Panc1 (cell line): ENCODE data around the gene ZHX3. TPM values are rescaled to one million over a fixed set of nuclear protein-coding genes. Genes with fewer than 3 reads are reported as not detected.

Source experiments
- ATAC-seq: fragments of 200-7000 bp; cut with Tn5 transposase; 2 replicates; pipeline ENCODE4 v1.9.1; 2020; ENCODE audit warnings: mild to moderate bottlenecking, moderate library complexity
- BruUV-seq: library from RNA; stranded (reverse); fragments of 400-500 nt; replicated peaks from 2 replicates; lab custom pipeline; 2021; lab: Mats Ljungman, UMichigan
- CTCF ChIA-PET: fragments of 300-600 bp; sonication (Branson Sonifier 250); formaldehyde crosslinking; loops from one replicate; lab custom pipeline; 2022; ENCODE audit warnings: antibody characterized with exemption; lab: Charles Lee
- POLR2A ChIA-PET: fragments of 300-600 bp; sonication (Branson Sonifier 250); formaldehyde crosslinking; loops from one replicate; lab custom pipeline; 2022; ENCODE audit warnings: antibody characterized with exemption; lab: Charles Lee
- DNase-seq: peaks from one replicate; pipeline ENCODE4 v3.0.0-alpha.2; 2010; ENCODE audit warnings: low read depth, low spot score
- H3K27ac ChIP-seq: 2 replicates; pipeline ENCODE4 v1.5.1; 2011; ENCODE audit warnings: mild to moderate bottlenecking, low read length, inconsistent platforms
- H3K27me3 ChIP-seq: fragments of 200-500 bp; sonication (Bioruptor generic); 2 replicates; pipeline ENCODE4 v1.6.0; 2014; ENCODE audit warnings: low read length, inconsistent platforms; ENCODE audit not compliant: control insufficient read depth, insufficient read depth
- H3K36me3 ChIP-seq: fragments of 200-500 bp; sonication (Bioruptor generic); 2 replicates; pipeline ENCODE4 v1.5.1; 2014; ENCODE audit warnings: inconsistent platforms, mild to moderate bottlenecking, low read length, moderate library complexity; ENCODE audit not compliant: control insufficient read depth, insufficient read depth
- H3K4me1 ChIP-seq: 2 replicates; pipeline ENCODE4 v1.5.1; 2011; ENCODE audit warnings: inconsistent platforms, mild to moderate bottlenecking, low read length, moderate library complexity; ENCODE audit not compliant: control insufficient read depth, insufficient read depth
- H3K4me3 ChIP-seq, 2 experiments: 2 replicates each; pipeline ENCODE4 v1.5.1; 2011 to 2012; ENCODE audit warnings: low read depth in 2 of 2, low read length in 2 of 2, mild to moderate bottlenecking in 2 of 2, inconsistent platforms in 1 of 2, moderate library complexity in 1 of 2
- H3K9me3 ChIP-seq: fragments of 200-500 bp; sonication (Bioruptor generic); 2 replicates; pipeline ENCODE4 v1.5.1; 2014; ENCODE audit warnings: low read depth, mild to moderate bottlenecking, inconsistent platforms, low read length, moderate library complexity; ENCODE audit not compliant: control insufficient read depth, insufficient read depth
- POLR2AphosphoS5 ChIP-seq: IDR thresholded peaks from 2 replicates; pipeline ENCODE4 v1.6.1; 2012; ENCODE audit warnings: mild to moderate bottlenecking, low read depth, low read length, moderate library complexity
- SIN3A ChIP-seq: IDR thresholded peaks from 2 replicates; pipeline ENCODE4 v1.6.1; 2012; ENCODE audit warnings: low read depth, mild to moderate bottlenecking, low read length, moderate library complexity, borderline replicate concordance; ENCODE audit not compliant: insufficient read depth
- TCF7L2 ChIP-seq: IDR thresholded peaks from 2 replicates; pipeline ENCODE4 v1.6.1; 2011; ENCODE audit warnings: mild to moderate bottlenecking, low read depth, low read length, inconsistent platforms
- in situ Hi-C: cut with HindIII; loops from 2 replicates; pipeline ENCODE4 v1.10.0; 2016; ENCODE audit warnings: low sequenced_read_pairs, low pct_unique_long_range_greater_than_20kb
- intact Hi-C: fragments of 100-400 bp; cut with micrococcal nuclease; formaldehyde crosslinking; loops from one replicate; pipeline ENCODE4 v1.10.0; 2022; ENCODE audit not compliant: unreplicated experiment
- total RNA-seq: library from RNA; stranded (reverse); gene quantifications from one replicate; pipeline ENCODE4 v1.2.1, GENCODE V29; 2021; ENCODE audit not compliant: unreplicated experiment
- TF ChIP-seq, protein P1 (sequence below): fragments of 450-650 bp; IDR thresholded peaks from 2 replicates; pipeline ENCODE4 v1.5.1; 2017; ENCODE audit warnings: mild to moderate bottlenecking
- TF ChIP-seq, protein P2 (sequence below), 2 experiments: IDR thresholded peaks; 2 replicates each; pipeline ENCODE4 v1.6.1; 2011 to 2012; ENCODE audit warnings: low read depth in 2 of 2, control low read depth in 1 of 2, low read length in 1 of 2, mild to moderate bottlenecking in 1 of 2, moderate library complexity in 1 of 2; ENCODE audit not compliant: insufficient read depth in 1 of 2

Gene ZHX3
- total RNA-seq, 1 experiment from 2014 or later = 19.8 TPM

DNA sequence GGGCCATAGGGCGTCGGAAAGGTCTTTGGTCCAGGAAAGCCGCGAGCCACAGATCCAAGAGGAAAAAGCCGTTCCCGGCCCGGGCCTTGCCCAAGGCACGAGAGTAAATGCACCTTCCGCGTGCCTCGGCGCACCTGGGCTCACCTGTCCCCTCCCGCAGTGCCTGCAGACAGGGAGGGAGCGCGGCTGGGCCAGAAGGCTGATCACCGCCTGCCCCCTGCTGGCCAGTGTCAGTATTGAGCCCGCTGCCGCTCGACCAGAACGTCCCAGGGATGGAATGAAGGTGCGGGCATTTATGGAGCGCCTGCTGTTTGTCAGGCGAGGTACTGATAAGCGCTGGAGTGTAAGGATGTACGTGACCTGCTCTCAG is 22.4 kb upstream of the ZHX3 start:
- H3K27me3 ChIP-seq = no peaks in the 10 kb centered on the region
- no TSS peak for BruUV-seq
- CTCF ChIA-PET = interaction anchor here (0.6 to 3.5 kb wide), 9 partner anchors 46 to 388 kb away, joined by 3 to 40 read pairs (median 4); no protein-coding TSS in a partner anchor

DNA sequence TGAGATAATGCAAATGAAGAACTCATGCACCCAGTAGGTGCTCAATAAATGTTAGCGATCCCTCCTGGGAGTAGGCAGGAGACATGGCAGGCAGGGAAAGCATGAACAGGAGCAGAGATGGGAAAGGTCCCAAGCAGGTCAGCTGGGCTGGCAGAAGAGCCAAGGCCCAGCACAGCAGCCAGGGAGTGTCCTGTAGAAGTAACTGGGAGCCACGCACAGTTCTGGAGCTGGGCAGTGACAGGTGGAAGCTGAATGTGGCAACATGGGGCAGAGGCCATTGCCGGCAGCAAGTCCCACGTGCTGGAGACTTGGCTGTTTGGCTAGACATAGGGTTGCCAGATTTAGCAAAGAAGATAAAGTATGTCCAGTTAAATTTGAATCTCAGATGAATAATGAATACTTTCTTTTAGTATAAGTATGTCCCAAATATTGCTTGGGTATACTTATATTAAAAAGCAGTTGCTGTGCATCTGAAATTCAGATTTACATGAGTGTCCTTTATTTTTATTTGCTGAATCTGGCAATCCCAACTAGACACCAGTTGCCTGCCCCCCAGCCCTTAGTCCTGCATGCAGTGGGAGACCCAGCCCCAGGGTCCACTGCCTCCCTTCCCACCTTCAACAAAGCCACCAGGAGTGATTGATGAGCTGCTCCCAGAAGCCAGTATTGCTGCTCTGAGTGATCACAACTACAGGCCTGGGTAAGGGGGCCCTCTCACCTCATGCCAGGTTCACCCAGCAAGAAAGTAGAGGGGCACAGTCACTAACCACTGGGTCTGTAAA is 19.4 kb upstream of the ZHX3 start:
- ChIA-PET CTCF (no interaction called here), POLR2A (no interaction called here)
- H3K27me3 ChIP-seq = no peaks in the 10 kb centered on the region
- DNase-seq (no peak), ATAC-seq (no peak)
- H3K4me3 ChIP-seq = no peak overlapping the region
- in situ Hi-C loops = no loop called here
- TF ChIP-seq SIN3A (no peak), POLR2AphosphoS5 (no peak), TCF7L2 (no peak)
- TF ChIP-seq, protein P1, sequence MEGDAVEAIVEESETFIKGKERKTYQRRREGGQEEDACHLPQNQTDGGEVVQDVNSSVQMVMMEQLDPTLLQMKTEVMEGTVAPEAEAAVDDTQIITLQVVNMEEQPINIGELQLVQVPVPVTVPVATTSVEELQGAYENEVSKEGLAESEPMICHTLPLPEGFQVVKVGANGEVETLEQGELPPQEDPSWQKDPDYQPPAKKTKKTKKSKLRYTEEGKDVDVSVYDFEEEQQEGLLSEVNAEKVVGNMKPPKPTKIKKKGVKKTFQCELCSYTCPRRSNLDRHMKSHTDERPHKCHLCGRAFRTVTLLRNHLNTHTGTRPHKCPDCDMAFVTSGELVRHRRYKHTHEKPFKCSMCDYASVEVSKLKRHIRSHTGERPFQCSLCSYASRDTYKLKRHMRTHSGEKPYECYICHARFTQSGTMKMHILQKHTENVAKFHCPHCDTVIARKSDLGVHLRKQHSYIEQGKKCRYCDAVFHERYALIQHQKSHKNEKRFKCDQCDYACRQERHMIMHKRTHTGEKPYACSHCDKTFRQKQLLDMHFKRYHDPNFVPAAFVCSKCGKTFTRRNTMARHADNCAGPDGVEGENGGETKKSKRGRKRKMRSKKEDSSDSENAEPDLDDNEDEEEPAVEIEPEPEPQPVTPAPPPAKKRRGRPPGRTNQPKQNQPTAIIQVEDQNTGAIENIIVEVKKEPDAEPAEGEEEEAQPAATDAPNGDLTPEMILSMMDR = no peak
- TF ChIP-seq, protein P2, sequence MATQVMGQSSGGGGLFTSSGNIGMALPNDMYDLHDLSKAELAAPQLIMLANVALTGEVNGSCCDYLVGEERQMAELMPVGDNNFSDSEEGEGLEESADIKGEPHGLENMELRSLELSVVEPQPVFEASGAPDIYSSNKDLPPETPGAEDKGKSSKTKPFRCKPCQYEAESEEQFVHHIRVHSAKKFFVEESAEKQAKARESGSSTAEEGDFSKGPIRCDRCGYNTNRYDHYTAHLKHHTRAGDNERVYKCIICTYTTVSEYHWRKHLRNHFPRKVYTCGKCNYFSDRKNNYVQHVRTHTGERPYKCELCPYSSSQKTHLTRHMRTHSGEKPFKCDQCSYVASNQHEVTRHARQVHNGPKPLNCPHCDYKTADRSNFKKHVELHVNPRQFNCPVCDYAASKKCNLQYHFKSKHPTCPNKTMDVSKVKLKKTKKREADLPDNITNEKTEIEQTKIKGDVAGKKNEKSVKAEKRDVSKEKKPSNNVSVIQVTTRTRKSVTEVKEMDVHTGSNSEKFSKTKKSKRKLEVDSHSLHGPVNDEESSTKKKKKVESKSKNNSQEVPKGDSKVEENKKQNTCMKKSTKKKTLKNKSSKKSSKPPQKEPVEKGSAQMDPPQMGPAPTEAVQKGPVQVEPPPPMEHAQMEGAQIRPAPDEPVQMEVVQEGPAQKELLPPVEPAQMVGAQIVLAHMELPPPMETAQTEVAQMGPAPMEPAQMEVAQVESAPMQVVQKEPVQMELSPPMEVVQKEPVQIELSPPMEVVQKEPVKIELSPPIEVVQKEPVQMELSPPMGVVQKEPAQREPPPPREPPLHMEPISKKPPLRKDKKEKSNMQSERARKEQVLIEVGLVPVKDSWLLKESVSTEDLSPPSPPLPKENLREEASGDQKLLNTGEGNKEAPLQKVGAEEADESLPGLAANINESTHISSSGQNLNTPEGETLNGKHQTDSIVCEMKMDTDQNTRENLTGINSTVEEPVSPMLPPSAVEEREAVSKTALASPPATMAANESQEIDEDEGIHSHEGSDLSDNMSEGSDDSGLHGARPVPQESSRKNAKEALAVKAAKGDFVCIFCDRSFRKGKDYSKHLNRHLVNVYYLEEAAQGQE (IDR thresholded peaks at IDR 0.05; ENCODE audit: insufficient read depth in 1 of 2, low read depth in 2 of 2, low read length in 1 of 2) = no peak
- BruUV-seq = no TSS peak
- no peak overlapping the region for H3K27ac ChIP-seq
- intact Hi-C loops = no loop called here
- H3K36me3 ChIP-seq = no peaks in the 10 kb centered on the region
- peaks cover 3% of the 10 kb centered on the region; the same call in 1 of the 2 replicates for H3K4me1 ChIP-seq
- H3K9me3 ChIP-seq = no peaks in the 10 kb centered on the region

More for the DNA sequence above, 22.4 kb upstream of the ZHX3 start:
- POLR2A ChIA-PET = no interaction called here
- Histone ChIP-seq H3K27ac (no peak overlapping the region), H3K36me3 (no peaks in the 10 kb centered on the region), H3K4me3 (peak overlapping the region; percentile 52 to 86), H3K9me3 (no peaks in the 10 kb centered on the region), H3K4me1 (peaks cover 3% of the 10 kb centered on the region; the same call in 1 of the 2 replicates)
- no peak for TF ChIP-seq POLR2AphosphoS5
- TF ChIP-seq, protein P1 = peak; percentile 96
- ATAC-seq (peak; percentile 85), DNase-seq (no peak)
- in situ Hi-C loops = no loop called here
- intact Hi-C loops = loop anchor here (1.0 to 2.0 kb wide), 2 partner anchors 167 to 205 kb away; no protein-coding TSS in a partner anchor
